ENCODE results near the gene PHC2.

PHC2 gene

DNA sequence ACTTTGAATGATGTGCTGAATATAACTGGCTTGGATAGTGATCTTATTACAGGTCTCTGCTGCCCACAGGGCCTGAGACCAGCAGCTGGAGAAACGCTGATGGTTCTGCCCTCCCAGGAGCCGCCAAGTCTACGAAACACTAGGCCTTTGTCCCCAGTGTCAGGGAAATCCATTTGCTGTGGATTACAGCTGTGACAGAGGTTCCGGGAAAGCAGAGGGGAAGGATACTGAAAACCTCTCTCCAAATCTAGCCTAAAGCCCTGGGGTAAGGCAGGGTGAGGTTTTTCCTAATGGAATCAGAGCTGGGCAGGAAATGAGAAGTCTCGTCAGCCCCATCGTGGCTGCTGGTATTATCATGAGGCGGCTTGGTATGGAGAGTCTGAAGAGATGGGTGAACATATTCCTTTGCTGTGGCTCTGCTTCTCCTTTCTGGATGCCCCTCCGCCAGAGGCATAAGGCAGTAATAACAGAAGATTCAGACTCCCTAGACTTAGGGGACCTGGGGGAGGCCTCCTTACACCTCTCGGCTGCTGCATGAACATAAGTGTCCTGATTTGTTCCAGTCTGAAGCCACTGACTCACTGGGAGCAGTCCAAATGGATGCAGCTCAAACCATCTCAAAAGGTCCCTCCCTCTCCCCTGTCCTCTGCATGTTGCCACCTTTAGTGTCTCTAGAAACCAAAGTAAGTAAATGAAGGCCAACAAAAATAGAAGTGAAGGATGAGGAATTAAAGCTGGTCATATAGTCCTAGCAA lies 48.1 kb downstream of the PHC2 start:
- Histone ChIP-seq H4K20me1 (ENCODE audit: insufficient read depth, low read length, poor library complexity, severe bottlenecking) (no peaks in the 10 kb centered on the region), H3K9me2 (replicated peaks; ENCODE audit: low read depth, low read length) (no peaks in the 10 kb centered on the region), H3K4me3 (ENCODE audit: low read length, poor library complexity, severe bottlenecking) (no peak overlapping the region), H3K36me3 (ENCODE audit: insufficient read depth, low read length) (no peaks in the 10 kb centered on the region), H3K9me3 (ENCODE audit: insufficient read depth, low read depth, low read length) (no peaks in the 10 kb centered on the region), H3K9ac (ENCODE audit: low read depth, low read length, poor library complexity, severe bottlenecking) (no peak overlapping the region), H3K4me2 (ENCODE audit: low read depth, low read length, poor library complexity, severe bottlenecking) (no peak overlapping the region), H3F3A (ENCODE audit: low read depth) (no peaks in the 10 kb centered on the region), H2AFZ (ENCODE audit: low read length) (no peak overlapping the region), H3K4me1 (ENCODE audit: insufficient read depth, low read length, poor library complexity, severe bottlenecking) (peaks cover 14% of the 10 kb centered on the region), H3K79me2 (ENCODE audit: insufficient read depth, low read length) (no peaks in the 10 kb centered on the region), H3K27me3 (ENCODE audit: insufficient read depth, low read length, poor library complexity, severe bottlenecking) (no peaks in the 10 kb centered on the region)
- TF ChIP-seq, protein P1, sequence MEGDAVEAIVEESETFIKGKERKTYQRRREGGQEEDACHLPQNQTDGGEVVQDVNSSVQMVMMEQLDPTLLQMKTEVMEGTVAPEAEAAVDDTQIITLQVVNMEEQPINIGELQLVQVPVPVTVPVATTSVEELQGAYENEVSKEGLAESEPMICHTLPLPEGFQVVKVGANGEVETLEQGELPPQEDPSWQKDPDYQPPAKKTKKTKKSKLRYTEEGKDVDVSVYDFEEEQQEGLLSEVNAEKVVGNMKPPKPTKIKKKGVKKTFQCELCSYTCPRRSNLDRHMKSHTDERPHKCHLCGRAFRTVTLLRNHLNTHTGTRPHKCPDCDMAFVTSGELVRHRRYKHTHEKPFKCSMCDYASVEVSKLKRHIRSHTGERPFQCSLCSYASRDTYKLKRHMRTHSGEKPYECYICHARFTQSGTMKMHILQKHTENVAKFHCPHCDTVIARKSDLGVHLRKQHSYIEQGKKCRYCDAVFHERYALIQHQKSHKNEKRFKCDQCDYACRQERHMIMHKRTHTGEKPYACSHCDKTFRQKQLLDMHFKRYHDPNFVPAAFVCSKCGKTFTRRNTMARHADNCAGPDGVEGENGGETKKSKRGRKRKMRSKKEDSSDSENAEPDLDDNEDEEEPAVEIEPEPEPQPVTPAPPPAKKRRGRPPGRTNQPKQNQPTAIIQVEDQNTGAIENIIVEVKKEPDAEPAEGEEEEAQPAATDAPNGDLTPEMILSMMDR (conservative IDR thresholded peaks at IDR 0.05; ENCODE audit: low read length) = no peak

DNA sequence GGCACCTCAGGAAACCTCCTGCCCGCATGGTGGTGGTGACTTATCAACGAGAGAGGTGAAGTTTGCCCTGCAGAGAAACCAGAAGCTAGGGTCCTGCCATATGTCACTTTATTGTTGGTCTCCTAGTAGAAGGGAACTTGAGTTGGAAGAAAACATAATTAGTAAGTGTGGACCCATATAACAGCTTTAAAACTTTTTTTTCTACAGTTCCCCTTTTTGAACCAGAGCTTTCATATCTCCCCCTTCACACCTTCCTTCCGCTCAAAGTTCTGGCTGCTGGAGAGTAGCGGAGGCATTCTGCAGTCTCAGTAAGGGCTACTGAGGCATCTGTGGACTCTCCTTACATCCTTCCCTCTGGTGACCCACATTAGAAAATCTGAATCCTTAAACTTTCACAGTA lies 48.9 kb downstream of the PHC2 start:
- no peaks in the 10 kb centered on the region for H4K20me1 ChIP-seq (ENCODE audit: insufficient read depth, low read length, poor library complexity, severe bottlenecking)
- peaks cover 14% of the 10 kb centered on the region for H3K4me1 ChIP-seq (ENCODE audit: insufficient read depth, low read length, poor library complexity, severe bottlenecking)
- H3K79me2 ChIP-seq (ENCODE audit: insufficient read depth, low read length) = no peaks in the 10 kb centered on the region
- H2AFZ ChIP-seq (ENCODE audit: low read length) = no peak overlapping the region
- H3K36me3 ChIP-seq (ENCODE audit: insufficient read depth, low read length) = no peaks in the 10 kb centered on the region
- no peak overlapping the region for H3K4me3 ChIP-seq (ENCODE audit: low read length, poor library complexity, severe bottlenecking)
- H3K9ac ChIP-seq (ENCODE audit: low read depth, low read length, poor library complexity, severe bottlenecking) = no peak overlapping the region
- no peak overlapping the region for H3K4me2 ChIP-seq (ENCODE audit: low read depth, low read length, poor library complexity, severe bottlenecking)
- H3F3A ChIP-seq (ENCODE audit: low read depth) = no peaks in the 10 kb centered on the region
- no peaks in the 10 kb centered on the region for H3K9me2 ChIP-seq (replicated peaks; ENCODE audit: low read depth, low read length)
- no peaks in the 10 kb centered on the region for H3K27me3 ChIP-seq (ENCODE audit: insufficient read depth, low read length, poor library complexity, severe bottlenecking)
- TF ChIP-seq, protein P1 (conservative IDR thresholded peaks at IDR 0.05; ENCODE audit: low read length) = no peak
- TF ChIP-seq EZH2phosphoT487 (IDR thresholded peaks at IDR 0.05; ENCODE audit: borderline replicate concordance) = no peak
- no peaks in the 10 kb centered on the region for H3K9me3 ChIP-seq (ENCODE audit: insufficient read depth, low read depth, low read length)

DNA sequence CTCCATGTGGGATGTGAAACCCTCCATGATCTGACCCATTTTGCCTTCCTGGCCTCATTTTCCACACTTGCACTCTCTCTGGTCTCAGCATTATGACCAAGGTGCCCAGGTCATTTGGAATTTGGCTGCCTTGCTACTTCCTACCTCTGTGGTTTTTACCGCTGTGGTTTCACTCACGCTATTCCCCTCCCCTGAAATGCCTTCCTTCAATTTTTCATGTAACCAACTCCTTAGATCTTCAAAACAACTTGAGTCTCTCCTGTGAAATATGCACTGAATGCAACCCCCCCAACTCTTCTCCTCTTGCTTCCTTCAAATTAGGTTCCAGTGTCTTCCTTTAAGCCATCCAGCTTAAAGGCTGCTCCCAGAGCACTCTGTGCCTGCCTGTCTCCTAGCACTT lies 50.1 kb downstream of the PHC2 start:
- TF ChIP-seq, protein P1 (conservative IDR thresholded peaks at IDR 0.05; ENCODE audit: low read length) = no peak
- no peak for TF ChIP-seq EZH2phosphoT487 (IDR thresholded peaks at IDR 0.05; ENCODE audit: borderline replicate concordance)
- H3K9ac ChIP-seq (ENCODE audit: low read depth, low read length, poor library complexity, severe bottlenecking) = no peak overlapping the region
- no peak overlapping the region for H3K4me3 ChIP-seq (ENCODE audit: low read length, poor library complexity, severe bottlenecking)
- H2AFZ ChIP-seq (ENCODE audit: low read length) = 0 out of 2 replicates have a peak overlapping the region, but pooled peaks have one; percentile 26
- H3F3A ChIP-seq (ENCODE audit: low read depth) = no peaks in the 10 kb centered on the region
- H3K27me3 ChIP-seq (ENCODE audit: insufficient read depth, low read length, poor library complexity, severe bottlenecking) = no peaks in the 10 kb centered on the region
- no peaks in the 10 kb centered on the region for H3K36me3 ChIP-seq (ENCODE audit: insufficient read depth, low read length)
- H4K20me1 ChIP-seq (ENCODE audit: insufficient read depth, low read length, poor library complexity, severe bottlenecking) = no peaks in the 10 kb centered on the region
- no peaks in the 10 kb centered on the region for H3K9me2 ChIP-seq (replicated peaks; ENCODE audit: low read depth, low read length)
- no peaks in the 10 kb centered on the region for H3K9me3 ChIP-seq (ENCODE audit: insufficient read depth, low read depth, low read length)
- H3K4me1 ChIP-seq (ENCODE audit: insufficient read depth, low read length, poor library complexity, severe bottlenecking) = peaks cover 14% of the 10 kb centered on the region
- peak overlapping the region; percentile 46 for H3K4me2 ChIP-seq (ENCODE audit: low read depth, low read length, poor library complexity, severe bottlenecking)
- no peaks in the 10 kb centered on the region for H3K79me2 ChIP-seq (ENCODE audit: insufficient read depth, low read length)
